Measurements from ENCODE around the gene CLDN12.

DNA sequence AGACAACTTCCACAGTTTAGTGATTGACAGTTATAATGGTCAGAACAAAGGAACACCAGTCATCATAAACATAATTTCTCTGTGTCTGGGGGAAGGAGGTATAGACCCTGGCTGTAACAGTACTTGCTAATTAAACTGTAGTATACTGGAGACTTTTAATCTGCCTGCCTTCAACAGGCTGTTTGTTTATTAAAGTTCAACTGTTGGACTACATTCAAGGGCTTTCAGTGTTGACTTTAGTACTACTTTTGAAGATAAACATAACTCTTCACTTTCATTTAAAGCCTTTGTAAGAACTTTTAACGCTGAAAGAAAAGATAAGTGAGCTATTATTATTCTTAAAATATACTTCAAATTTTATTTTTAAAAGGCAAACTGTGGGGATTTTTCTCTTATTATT, 50.7 kb downstream of the CLDN12 start:
- TF ChIP-seq POLR2A (IDR thresholded peaks at IDR 0.05; ENCODE audit: extremely low read depth, insufficient read length) (no peak), MYC (IDR thresholded peaks at IDR 0.05; ENCODE audit: low read depth, low read length) (no peak)
- TF ChIP-seq, protein P1, sequence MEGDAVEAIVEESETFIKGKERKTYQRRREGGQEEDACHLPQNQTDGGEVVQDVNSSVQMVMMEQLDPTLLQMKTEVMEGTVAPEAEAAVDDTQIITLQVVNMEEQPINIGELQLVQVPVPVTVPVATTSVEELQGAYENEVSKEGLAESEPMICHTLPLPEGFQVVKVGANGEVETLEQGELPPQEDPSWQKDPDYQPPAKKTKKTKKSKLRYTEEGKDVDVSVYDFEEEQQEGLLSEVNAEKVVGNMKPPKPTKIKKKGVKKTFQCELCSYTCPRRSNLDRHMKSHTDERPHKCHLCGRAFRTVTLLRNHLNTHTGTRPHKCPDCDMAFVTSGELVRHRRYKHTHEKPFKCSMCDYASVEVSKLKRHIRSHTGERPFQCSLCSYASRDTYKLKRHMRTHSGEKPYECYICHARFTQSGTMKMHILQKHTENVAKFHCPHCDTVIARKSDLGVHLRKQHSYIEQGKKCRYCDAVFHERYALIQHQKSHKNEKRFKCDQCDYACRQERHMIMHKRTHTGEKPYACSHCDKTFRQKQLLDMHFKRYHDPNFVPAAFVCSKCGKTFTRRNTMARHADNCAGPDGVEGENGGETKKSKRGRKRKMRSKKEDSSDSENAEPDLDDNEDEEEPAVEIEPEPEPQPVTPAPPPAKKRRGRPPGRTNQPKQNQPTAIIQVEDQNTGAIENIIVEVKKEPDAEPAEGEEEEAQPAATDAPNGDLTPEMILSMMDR (IDR thresholded peaks at IDR 0.05; ENCODE audit: low read depth, low read length): no peak
- TF ChIP-seq, protein P2, sequence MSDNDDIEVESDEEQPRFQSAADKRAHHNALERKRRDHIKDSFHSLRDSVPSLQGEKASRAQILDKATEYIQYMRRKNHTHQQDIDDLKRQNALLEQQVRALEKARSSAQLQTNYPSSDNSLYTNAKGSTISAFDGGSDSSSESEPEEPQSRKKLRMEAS (IDR thresholded peaks at IDR 0.05; ENCODE audit: low read depth, low read length): no peak

Data from NB4 (cell line).